GM19193 (cell line): ENCODE results near the gene PPOX.

Experiments
- POLR2A ChIP-seq: IDR thresholded peaks from 4 replicates; pipeline ENCODE4 v1.6.1; 2011; ENCODE audit not compliant: insufficient read depth, insufficient read length; ENCODE audit errors: extremely low read depth

The PPOX gene

DNA sequence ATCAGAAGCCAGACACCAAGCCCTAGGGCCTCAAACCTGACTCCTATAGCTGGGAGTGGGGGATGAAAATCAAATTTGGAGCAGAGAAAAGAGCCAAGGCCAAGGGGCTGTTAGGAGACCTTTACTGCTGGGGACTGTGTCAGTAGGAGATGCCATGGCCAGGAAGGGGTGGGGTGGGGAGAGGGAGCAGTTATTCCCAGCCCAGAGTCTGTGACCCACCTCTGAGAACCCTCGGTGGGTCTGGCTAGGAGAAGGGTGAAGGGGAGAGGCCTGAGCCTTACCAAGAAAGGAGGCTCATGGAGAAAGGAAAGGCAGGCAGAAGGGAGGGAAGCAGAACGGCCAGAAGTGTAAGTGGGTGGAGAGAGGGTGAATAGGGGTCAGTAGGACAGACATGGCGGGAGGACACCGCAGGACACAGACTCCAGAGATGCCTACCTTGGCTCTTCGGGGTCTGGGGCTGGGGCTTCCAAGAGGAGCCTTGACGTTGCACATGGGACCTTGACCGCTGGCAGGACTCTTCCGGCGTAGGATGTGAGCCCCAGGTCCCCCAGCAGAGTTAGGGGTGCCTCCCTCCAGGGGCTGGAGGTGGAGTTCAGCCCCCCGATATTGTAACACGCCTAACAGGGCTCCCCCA lies 31.5 kb downstream of the PPOX start:
- TF ChIP-seq POLR2A: no peak

DNA sequence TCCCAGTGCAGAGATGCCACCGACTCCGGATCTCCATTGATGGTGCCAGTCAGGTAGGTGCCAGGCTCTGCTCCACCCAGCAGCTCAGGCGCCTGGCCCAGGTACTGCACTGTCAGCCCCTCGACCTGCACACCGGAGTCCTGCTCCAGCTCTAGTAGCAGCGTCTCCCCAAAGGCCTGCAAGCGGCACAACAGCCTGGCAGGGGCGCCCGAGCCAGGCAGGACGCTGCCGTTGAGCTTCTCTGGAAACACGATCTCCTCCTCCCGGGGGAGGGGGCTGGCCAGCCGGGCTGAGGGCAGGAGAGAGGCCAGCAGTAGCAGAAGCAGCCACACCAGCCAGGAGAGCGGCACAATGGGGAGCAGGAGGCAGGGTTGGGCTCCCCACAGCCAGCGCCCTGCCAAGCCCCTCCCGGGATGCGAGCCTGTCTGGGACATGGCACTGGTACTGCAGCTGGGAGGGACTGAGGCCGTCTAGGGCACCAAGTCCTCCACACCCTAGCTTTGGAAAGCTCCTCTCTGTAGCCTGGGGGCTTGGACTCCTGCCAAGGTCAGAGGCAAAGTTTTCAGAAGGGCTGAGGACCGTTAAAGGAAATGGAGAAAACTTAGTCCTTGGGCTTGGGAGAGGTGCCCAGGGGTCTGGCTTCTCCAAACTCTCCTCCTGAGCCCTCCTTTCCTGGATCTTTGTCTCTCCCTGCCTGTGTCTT lies 32.1 kb downstream of the PPOX start:
- no peak for TF ChIP-seq POLR2A

DNA sequence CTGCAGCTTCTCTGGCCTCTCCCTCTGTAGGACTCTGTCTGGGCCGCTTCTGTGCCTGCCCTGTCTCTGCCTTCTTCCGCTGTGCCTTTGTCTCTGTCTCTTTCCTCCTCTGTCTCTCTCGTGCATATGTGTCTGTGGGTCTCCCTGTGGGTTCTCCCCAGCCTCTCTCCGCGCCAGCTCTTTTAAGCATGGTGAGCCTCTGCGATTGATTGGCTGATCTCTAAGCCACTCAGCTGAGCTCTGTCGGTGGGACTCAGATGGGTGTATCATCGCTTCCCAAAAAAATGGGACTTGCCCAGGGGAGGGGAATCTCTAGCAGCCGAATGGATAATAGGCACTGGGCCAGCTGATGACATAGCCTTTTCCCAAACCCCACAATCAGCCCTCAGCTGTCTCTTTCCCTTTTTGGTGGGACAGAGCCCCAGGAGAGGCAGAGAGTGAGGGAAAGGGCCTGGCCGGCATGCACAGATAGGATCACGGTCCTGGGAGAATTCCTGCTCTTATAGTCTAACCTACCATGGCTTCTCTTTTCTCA lies 32.7 kb downstream of the PPOX start, which contains the start of gene ADAMTS4:
Gene ADAMTS4 (minus strand): TSS at position 158 of the 535 bp plus-strand sequence. CDS start 427 bp downstream, outside the sequence.
- TF ChIP-seq POLR2A: no peak

DNA sequence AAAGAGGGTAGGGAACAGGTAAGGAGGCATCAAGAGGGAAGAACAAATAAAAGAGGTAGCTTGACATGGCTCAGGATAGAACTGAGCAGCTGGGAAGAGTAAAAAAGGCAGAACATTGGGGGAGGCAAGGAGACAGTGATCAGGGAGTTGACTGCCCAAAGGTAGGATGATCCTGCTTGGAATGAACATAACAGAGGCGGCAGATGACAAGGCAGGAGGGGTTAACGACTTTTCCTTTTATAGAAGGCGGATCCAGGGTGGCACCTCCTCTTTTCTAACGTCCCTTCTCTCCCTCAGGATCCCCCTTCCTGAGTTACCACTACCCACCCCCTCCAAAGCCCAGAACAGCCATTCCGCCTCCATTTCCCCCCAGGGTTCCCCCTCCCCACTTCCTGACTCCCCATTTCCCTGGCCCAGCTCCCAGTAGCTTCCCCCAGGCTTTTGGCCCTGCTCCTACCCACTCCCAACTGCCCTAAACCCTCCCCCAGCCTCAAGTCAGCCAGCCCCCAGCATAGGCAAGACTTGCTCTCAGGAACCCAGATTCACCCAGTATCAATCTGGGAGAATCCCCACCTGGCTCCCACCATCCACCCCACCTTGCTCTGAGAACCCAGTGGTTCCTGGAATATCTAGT lies 33.4 kb downstream of the PPOX start:
- TF ChIP-seq POLR2A: no peak

DNA sequence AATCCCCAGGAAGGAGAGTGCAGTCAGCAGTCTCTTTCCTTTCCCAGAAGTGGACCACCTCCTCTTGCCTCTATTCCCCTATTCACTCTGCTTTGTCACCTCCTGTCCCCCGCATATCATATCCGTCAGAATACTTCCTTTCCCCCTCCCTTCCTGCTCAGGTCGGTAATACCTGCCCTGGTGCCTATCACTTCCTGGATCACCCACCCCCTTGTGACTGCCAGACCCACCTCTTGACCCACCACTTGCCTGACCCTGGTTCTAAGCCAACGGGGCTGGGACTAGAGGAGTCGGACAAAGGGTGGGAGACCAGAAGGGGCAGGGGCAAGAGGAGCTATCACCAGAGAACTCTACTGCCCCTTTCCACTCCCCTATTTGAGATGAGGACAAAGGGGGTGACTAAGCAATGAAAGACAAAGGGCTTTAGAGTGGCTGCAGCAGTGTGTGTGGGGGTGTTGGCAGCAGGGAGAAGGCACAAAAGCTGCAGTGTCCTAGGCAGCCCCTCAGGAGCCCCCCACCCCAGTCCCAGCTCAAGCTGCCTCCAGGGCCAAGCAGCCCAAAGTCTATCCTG lies 34.3 kb downstream of the PPOX start:
- no peak for TF ChIP-seq POLR2A

DNA sequence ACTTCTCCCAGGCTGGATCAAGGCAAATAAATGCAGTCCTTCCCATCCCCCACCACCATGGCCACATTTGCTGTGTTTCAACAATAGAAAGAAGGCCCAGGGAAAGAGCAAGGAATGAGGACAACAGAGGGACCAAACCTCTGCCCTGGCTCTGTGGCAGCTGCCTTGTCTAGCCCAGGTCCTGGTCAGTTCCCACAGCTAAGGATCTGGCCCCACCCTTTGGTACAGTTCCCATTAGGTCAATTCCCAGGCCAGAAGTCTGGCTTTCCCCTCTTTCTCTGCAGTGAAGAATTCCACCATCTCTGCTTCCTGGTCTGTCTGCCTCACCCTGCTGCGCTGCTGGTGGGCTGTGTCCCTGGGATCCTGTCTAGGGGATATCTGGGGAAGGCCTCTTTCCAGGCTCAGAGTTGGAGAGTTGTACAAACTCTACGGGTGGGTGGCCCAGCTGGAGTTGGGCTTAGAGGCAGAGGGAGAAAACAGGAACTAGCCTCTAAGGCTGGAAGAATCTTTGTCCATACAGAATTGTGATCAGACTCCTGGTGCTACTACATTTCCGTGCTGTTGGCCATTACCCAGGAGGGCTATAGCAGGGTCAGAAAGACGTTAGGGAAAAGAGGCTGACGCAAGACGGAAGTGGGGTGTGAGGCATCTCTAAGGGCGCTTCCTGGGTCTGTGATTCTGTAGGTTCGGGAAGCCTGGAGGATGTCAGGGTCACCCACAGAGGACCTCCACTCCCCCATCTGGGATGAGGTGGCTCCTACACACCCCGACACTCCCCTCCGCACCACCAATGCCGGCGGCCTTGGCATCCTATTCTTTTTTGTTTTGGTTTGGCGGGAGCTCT lies 35.0 kb downstream of the PPOX start:
- no peak for TF ChIP-seq POLR2A

DNA sequence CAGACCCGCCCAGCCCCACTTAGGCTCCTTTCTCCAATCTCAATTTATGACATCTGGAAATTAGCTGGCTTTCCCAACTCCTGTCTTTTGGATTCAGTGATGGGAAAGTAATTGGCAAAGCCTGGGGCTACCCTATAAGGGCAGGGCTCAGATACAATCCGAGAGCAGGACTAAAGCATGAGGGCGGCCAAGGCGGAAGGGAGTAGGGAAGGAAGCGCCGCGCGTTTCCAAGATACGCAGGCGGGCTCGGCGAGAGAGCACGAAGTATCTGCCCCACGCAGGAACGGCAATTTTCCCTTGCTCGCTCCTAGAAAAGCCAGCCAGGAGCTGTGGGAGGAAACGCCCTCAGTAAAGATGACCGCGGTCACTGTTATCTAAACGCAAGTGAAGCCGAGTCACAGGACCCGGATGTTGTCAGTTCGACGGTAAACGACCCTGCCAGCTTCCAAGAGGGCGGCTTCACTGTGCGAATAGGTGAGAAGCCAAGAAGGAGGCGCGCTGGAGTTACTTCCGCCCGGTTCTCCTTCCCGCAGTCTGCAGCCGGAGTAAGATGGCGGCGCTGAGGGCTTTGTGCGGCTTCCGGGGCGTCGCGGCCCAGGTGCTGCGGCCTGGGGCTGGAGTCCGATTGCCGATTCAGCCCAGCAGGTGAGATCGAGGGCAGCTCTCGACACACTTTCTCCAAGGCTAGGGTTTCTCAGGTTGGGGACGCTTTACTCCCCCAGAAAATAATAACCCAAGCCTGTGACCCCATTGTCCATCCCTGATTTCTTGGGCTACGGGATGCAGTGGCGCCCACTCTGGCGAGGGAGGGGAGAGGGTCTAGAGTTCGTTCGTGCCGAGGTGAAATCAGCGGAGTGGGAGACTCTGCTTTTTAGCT lies 35.8 kb downstream of the PPOX start, which contains the start of gene NDUFS2:
Gene NDUFS2 (plus strand): TSS at position 532 of the 877 bp plus-strand sequence. CDS start 19 bp downstream, at position 551.
- TF ChIP-seq POLR2A: peak; percentile 95

DNA sequence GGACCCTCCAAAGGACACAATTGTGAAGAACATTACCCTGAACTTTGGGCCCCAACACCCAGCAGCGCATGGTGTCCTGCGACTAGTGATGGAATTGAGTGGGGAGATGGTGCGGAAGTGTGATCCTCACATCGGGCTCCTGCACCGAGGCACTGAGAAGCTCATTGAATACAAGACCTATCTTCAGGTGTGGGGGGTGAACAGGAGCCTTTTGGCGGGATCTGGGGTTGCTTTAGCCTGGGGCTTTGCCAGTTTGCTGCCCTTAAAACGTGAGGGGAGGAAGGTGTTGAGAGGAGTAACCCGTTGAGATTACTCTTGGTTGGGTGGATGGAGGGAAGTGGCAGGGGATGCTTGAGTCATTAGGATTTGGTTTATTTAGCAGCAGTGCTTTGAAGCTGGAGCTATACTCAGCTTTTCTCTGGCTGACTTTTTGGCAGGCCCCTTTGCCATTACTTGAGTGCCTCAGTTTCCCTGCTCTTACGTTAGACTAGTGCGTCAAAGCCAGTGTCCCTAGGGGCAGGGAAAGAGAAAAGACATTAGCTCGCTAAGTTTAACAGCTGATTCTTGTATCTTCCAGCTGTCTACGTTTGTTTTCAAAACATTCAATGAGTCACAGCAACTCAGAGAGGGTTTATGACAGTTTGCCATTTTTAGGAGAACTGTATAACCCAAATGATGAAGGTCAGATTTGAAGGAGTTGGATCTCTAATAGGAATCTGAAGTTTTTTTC lies 40.4 kb downstream of the PPOX start:
- no peak for TF ChIP-seq POLR2A

DNA sequence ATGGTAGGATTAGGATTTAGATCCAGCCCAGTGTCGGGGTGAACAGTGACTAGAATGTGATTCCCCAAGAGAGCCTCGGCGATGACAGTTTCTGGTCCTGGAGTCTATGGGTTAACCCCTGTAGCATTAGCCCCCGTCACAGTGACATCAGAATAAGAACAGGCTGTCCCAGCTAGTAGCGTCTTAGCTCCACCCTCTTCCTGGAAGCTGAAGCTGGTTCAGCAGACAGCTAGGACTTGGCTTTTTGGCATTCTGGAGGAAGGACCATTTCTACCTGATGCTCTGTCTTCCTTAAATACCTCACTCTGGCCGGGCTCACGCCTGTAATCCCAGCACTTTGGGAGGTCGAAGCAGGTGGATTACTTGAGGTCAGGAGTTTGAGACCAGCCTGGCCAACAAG lies 40.9 kb downstream of the PPOX start:
- no peak for TF ChIP-seq POLR2A

DNA sequence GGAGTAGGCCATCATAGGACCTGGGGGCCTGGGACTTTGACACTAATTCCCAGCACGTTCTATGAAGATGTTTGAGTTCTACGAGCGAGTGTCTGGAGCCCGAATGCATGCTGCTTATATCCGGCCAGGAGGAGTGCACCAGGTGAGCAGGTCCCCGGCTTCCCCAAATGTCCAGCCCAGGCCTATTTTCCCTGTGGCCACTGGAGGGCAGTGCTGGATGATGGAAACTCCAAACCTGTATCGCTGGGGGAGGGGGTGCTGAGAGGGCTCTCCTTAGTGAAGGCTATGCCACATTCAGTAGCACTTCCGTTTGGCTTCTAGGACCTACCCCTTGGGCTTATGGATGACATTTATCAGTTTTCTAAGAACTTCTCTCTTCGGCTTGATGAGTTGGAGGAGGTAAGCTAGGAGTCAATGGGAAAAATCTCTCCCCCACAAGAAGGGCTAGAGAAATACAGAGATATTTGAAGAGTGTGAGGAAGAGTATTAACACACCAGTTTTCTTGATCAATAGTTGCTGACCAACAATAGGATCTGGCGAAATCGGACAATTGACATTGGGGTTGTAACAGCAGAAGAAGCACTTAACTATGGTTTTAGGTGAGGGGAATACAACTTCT lies 43.7 kb downstream of the PPOX start:
- no peak for TF ChIP-seq POLR2A

DNA sequence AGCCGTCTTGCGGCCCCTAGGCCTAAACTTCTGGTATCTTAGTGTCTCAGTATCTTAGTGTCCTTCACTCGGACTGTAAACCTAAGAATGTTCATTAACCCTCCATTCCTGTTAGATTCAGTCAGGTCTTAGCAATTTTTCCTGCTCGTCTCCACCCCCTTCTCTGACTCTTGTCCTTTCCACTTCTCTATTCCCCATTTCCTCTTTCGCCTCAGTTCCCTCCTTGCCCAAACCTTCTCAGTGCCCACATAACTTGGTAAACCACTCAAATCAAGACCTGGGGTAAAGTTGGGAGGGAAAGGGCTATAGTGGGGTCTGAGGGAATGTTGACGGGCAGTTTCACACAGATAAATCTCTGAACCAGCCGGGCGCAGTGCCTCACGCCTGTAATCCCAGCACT lies 48.1 kb downstream of the PPOX start:
- no peak for TF ChIP-seq POLR2A

DNA sequence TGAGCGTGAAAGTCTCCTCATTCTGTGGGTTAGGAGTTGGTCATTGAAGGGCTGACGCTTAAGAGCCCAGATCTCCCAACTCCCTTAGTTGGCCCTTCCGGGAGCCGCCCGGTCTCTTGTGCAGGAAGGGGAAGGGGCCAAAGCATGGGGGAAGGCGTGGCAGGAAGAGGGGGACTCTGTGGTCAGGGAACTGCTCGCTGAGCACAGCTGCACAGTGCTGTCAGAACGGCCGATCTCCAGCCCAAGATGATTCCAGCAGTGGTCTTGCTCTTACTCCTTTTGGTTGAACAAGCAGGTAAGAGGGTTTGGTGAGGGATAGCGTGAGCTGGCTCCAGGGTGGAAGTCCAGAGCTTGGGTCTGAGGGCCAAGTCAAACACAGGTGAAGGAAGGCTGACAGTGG lies 48.9 kb downstream of the PPOX start, which contains the start of gene FCER1G:
Gene FCER1G (plus strand): TSS at position 220 of the 400 bp plus-strand sequence. CDS start 27 bp downstream, at position 247.
- no peak for TF ChIP-seq POLR2A
